ENCODE results near the gene PLD3. TPM values are rescaled to one million over a fixed set of nuclear protein-coding genes. Genes with fewer than 3 reads are reported as not detected.

Gene PLD3
- total RNA-seq, 4 donors from 2014 or later, result 61.9 to 210 (median 162) TPM

DNA sequence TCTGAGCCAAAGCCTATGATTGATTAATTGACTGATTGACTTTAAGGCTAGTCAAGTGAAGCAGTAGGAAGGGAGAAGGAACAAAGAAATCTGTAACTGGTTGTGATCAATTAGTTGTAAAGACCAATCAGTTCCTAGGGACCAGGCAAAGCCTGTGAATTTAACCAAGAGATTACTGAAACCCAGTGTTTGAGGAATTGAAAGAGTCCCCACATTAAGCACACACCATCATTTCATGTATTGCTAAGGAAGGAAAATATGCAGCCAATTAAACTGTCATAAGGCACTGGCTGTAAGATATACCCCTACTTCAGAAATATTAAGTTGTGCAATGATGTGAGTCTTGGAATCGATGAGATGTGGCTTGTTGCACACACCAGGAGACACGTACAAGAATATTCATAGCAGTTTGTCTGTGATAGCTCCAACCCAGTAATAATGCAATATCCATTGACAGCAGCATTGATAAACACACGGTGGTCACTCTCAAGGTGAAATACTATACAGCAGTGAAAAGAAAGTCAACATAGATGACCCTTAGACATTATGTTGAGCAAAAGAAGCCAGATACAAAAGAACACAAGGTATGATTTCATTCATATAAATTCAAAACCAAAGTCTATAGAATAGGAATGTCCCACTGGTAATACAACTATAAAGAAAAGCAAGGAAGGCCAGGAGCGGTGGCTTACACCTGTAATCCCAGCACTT, 9.3 kb upstream of the PLD3 start:
- Histone ChIP-seq H3K9me3 (no peaks in the 10 kb centered on the region), H3K36me3 (peaks cover 0 to 10% (median 0%) of the 10 kb centered on the region in 3 donors), H3K27ac (no peak overlapping the region), H3K27me3 (no peaks in the 10 kb centered on the region), H3K4me1 (no peaks in the 10 kb centered on the region), H3K4me3 (no peak overlapping the region)
- TF ChIP-seq CTCF (IDR thresholded peaks at IDR 0.05) (no peak), POLR2A (IDR thresholded peaks at IDR 0.05) (no peak)
- DNase-seq, result no peak

DNA sequence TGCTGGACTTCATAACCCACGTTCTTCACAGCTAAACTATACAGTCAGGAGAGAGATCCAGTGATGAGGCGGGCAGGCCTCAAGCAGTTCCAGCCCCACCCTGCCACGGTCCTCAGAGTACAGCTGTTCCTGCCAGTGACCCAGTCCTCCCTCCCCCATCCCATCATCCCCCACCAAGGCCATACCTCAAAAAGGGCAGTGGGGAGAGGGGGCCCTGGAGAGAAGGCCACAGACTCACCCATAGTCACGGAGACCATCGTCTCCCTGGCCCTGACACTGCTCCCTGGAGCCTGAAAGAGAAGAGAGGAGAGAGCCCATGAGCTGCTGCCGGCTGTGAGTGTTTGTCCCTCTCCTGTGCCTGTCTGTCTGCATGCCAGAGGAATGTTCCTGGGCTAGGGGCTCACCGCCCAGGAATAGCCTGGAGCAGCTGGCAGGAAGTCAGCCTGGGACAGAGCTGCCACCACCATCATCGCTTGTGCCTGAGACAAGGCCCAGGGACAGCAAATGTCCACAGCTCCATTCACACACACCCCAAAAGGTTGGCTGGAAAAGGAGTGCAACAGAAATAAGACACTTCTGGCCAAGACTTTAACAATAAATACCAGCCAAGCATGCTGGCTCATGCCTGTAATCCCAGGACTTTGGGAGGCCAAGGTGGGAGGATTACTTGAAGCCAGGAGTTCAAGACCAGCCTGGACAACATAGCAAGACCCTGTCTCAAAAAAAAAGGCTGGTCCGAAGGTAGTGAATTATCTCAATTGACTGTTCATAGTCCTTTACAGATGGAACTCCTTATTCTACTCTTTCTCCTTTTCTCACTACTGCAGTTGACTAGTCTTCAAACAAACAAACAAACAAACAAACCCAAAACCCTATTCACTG, 6.7 kb upstream of the PLD3 start:
- Histone ChIP-seq H3K27me3 (no peaks in the 10 kb centered on the region), H3K4me3 (no peak overlapping the region), H3K4me1 (peaks cover 0 to 3% (median 0%) of the 10 kb centered on the region in 4 donors), H3K9me3 (no peaks in the 10 kb centered on the region), H3K36me3 (no peaks in the 10 kb centered on the region), H3K27ac (no peak overlapping the region)
- TF ChIP-seq POLR2A (IDR thresholded peaks at IDR 0.05), result no peak
- no peak for TF ChIP-seq CTCF (IDR thresholded peaks at IDR 0.05)
- DNase-seq, result no peak

DNA sequence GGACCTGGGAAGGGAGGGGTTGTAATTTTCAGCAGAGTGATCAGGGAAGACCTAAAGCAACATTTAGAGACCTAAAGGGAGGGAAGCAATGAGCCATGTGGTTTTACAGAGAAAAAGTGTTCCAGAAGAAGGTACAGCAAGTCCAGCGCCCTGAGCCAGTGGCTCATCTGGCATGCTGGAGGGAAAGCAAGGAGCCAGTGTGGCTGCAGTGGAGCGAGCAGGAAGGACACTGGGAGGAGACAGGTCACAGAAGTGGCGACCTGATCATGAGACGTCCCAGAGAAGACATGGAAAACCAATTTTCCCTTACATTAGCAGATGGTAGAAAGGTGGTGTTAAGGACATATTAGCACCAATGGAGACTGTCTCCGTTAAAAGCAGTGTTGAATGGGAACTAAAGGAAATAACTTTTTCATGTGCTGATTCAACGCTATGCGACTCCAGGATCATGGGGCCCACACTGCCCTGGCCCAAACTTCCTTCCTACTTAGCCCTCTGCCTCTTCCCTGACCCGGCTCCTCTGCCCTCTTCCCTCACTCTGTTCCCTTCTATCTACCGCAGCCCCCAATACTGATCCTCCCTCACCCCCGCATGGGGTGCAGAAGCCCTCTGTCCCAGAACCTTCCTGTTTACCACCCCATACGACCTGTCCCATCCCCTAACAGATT, 5.7 kb upstream of the PLD3 start:
- no peak overlapping the region for H3K27ac ChIP-seq
- H3K27me3 ChIP-seq, result no peaks in the 10 kb centered on the region
- H3K9me3 ChIP-seq, result no peaks in the 10 kb centered on the region
- no peak overlapping the region for H3K4me3 ChIP-seq
- H3K4me1 ChIP-seq, result peaks cover 0 to 11% (median 1%) of the 10 kb centered on the region in 4 donors
- DNase-seq, result no peak
- TF ChIP-seq CTCF (IDR thresholded peaks at IDR 0.05) (no peak), POLR2A (IDR thresholded peaks at IDR 0.05) (no peak)
- no peaks in the 10 kb centered on the region for H3K36me3 ChIP-seq

DNA sequence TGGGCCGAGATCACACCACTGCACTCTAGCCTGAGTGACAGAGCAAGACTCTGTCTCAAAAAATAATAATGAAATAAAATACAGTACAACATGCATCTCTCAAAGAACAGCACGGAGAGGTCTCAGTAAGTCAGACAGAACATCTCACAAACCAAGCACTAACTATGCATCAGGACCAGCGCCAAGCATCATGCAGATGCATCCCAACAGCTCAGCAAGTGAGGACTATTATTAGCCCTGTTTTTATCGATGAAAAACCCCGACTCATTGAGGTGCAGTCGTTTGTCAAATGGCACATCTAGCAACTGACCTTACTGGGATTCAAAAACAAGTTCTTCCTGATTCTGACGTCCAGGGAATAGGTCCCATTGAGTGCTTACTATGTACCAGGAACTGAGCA, 4.1 kb upstream of the PLD3 start:
- Histone ChIP-seq H3K36me3 (no peaks in the 10 kb centered on the region), H3K9me3 (no peaks in the 10 kb centered on the region), H3K27ac (no peak overlapping the region), H3K27me3 (no peaks in the 10 kb centered on the region), H3K4me1 (peaks cover 0 to 17% (median 6%) of the 10 kb centered on the region in 4 donors), H3K4me3 (no peak overlapping the region)
- TF ChIP-seq POLR2A (IDR thresholded peaks at IDR 0.05) (no peak), CTCF (IDR thresholded peaks at IDR 0.05) (no peak)
- DNase-seq, result no peak

DNA sequence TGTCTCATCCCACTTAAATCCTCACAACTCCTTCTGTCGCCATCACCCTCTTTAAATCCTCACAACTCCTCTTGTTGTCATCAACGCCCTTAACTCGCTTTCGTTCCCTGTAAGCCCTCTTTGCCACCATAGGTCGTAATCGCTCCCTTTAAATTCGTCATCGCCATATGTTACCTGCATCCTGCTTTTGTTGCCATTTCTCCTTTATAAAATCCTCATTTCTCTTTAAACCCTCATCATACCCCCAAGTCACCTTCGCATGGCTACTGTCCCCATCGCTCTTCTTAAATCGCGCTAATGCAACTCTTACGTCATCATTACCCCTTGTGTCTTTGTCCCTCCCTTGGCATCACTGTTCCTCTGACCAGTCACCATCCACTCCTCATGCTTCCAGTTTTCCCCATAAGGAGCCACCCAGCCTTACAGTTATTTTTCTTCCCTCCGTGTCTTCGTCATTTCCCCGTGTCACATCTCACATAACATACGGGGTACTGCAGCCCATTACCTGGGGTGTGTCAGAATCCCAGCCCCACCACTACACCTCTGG, 539 bp downstream of the PLD3 start:
- Histone ChIP-seq H3K36me3 (no peaks in the 10 kb centered on the region), H3K27ac (peak overlapping the region; percentile 73 to 83 (median 80)), H3K4me3 (peak overlapping the region; percentile 74 to 86 (median 82)), H3K4me1 (peaks cover 0 to 19% (median 8%) of the 10 kb centered on the region in 4 donors), H3K9me3 (no peaks in the 10 kb centered on the region), H3K27me3 (no peaks in the 10 kb centered on the region)
- no peak for TF ChIP-seq CTCF (IDR thresholded peaks at IDR 0.05)
- TF ChIP-seq POLR2A (IDR thresholded peaks at IDR 0.05), result no peak
- no peak for DNase-seq
